TTC549 (cell line): ENCODE measurements around the gene ICA1L.

Source experiments
- FAIRE-seq: peaks from 2 replicates; lab custom pipeline; 2012; peaks lifted over from hg19 to GRCh38; lab: Jason Lieb, UNC

The ICA1L gene

GRCh38 chr2:202782940-202783558 lies 88.5 kb downstream of the ICA1L start:
- no peak for FAIRE-seq

- no peak for FAIRE-seq
Measured at GRCh38 chr2:202780514-202781021, 91.0 kb downstream of the ICA1L start.

- FAIRE-seq = no peak
Measured at GRCh38 chr2:202778217-202778616, 93.3 kb downstream of the ICA1L start.

GRCh38 chr2:202774104-202774503 lies 97.5 kb downstream of the ICA1L start:
- no peak for FAIRE-seq

- no peak for FAIRE-seq
Measured at GRCh38 chr2:202773301-202773973, 98.1 kb downstream of the ICA1L start.

- FAIRE-seq = no peak
Measured at GRCh38 chr2:202771741-202772460, 99.7 kb downstream of the ICA1L start.

GRCh38 chr2:202771336-202771735 lies 100.2 kb downstream of the ICA1L start:
- no peak for FAIRE-seq

GRCh38 chr2:202769201-202769600 lies 102.4 kb downstream of the ICA1L start:
- no peak for FAIRE-seq

- no peak for FAIRE-seq
Measured at GRCh38 chr2:202768273-202768672, 103.3 kb downstream of the ICA1L start.

GRCh38 chr2:202765436-202765835 lies 106.1 kb downstream of the ICA1L start:
- no peak for FAIRE-seq

GRCh38 chr2:202764991-202765390 lies 106.6 kb downstream of the ICA1L start:
- FAIRE-seq = no peak

- FAIRE-seq = no peak
Measured at GRCh38 chr2:202763916-202764315, 107.7 kb downstream of the ICA1L start.

GRCh38 chr2:202762556-202762955 lies 109.0 kb downstream of the ICA1L start:
- no peak for FAIRE-seq

GRCh38 chr2:202760848-202761247 lies 110.7 kb downstream of the ICA1L start:
- FAIRE-seq = no peak

- no peak for FAIRE-seq
Measured at GRCh38 chr2:202758604-202759003, 113.0 kb downstream of the ICA1L start.

- no peak for FAIRE-seq
Measured at GRCh38 chr2:202758128-202758527, 113.4 kb downstream of the ICA1L start.

- no peak for FAIRE-seq
Measured at GRCh38 chr2:202757339-202757738, 114.2 kb downstream of the ICA1L start.

- no peak for FAIRE-seq
Measured at GRCh38 chr2:202756598-202756997, 115.0 kb downstream of the ICA1L start.

GRCh38 chr2:202754936-202755335 lies 116.6 kb downstream of the ICA1L start:
- FAIRE-seq = no peak

- no peak for FAIRE-seq
Measured at GRCh38 chr2:202752071-202752470, 119.5 kb downstream of the ICA1L start.

- no peak for FAIRE-seq
Measured at GRCh38 chr2:202750763-202751427, 120.7 kb downstream of the ICA1L start.

- FAIRE-seq = no peak
Measured at GRCh38 chr2:202749477-202749876, 122.1 kb downstream of the ICA1L start.

- no peak for FAIRE-seq
Measured at GRCh38 chr2:202743613-202744012, 128.0 kb downstream of the ICA1L start.
